Gastroesophageal sphincter (tissue), 2 donors: Measurements from ENCODE around the gene ADGRB2.

ENCODE experiments used
- POLR2A ChIP-seq, 2 donors: fragments of 450-650 bp; IDR thresholded peaks; one replicate each; pipeline ENCODE4 v1.6.1; 2017; ENCODE audit warnings: antibody characterized with exemption in 2 of 2, mild to moderate bottlenecking in 2 of 2, moderate library complexity in 1 of 2
- POLR2AphosphoS5 ChIP-seq: sonication (generic); formaldehyde crosslinking; IDR thresholded peaks from one replicate; pipeline ENCODE4 v1.6.1; 2017; ENCODE audit warnings: antibody characterized with exemption

- no peak for TF ChIP-seq POLR2AphosphoS5
- no peak for TF ChIP-seq POLR2A (IDR thresholded peaks at IDR 0.05)
Measured at GRCh38 chr1:31796707-31797106, 32.6 kb upstream of the ADGRB2 start.
